GM12892 (cell line): Measurements from ENCODE around the gene NADK2.

Experiments
- DNase-seq: peaks from one replicate; pipeline ENCODE4 v3.0.0; 2011; ENCODE audit not compliant: insufficient read length
- FAIRE-seq: peaks from 2 replicates; lab custom pipeline; 2011; peaks lifted over from hg19 to GRCh38; lab: Jason Lieb, UNC
- POLR2A ChIP-seq: IDR thresholded peaks from 2 replicates; pipeline ENCODE4 v1.6.1; 2011; ENCODE audit warnings: low read depth, low read length, control low read depth
- POLR2AphosphoS5 ChIP-seq: IDR thresholded peaks from 2 replicates; pipeline ENCODE4 v1.6.1; 2011; ENCODE audit warnings: low read depth, low read length, control low read depth
- TAF1 ChIP-seq: IDR thresholded peaks from 2 replicates; pipeline ENCODE4 v1.6.1; 2011; ENCODE audit warnings: low read depth, mild to moderate bottlenecking, control low read depth, low read length, borderline replicate concordance

The NADK2 gene

GRCh38 chr5:36270876-36271575 is 29.3 kb upstream of the NADK2 start:
- no peak for DNase-seq
- no peak for FAIRE-seq
- TF ChIP-seq POLR2A (no peak), POLR2AphosphoS5 (no peak), TAF1 (no peak)

GRCh38 chr5:36270175-36270574 is 28.4 kb upstream of the NADK2 start:
- no peak for FAIRE-seq

GRCh38 chr5:36269478-36269877 is 27.8 kb upstream of the NADK2 start:
- no peak for TF ChIP-seq POLR2AphosphoS5
- TF ChIP-seq TAF1 = no peak
- no peak for TF ChIP-seq POLR2A
- DNase-seq = no peak
- FAIRE-seq = no peak

More at GRCh38 chr5:36270175-36270574, 28.4 kb upstream of the NADK2 start:
- no peak for DNase-seq
- TF ChIP-seq POLR2AphosphoS5 = no peak
- no peak for TF ChIP-seq TAF1
- no peak for TF ChIP-seq POLR2A

GRCh38 chr5:36267905-36268304 is 26.2 kb upstream of the NADK2 start:
- FAIRE-seq (no peak), DNase-seq (no peak)
- TF ChIP-seq POLR2AphosphoS5 (no peak), TAF1 (no peak), POLR2A (no peak)

GRCh38 chr5:36264202-36264760 is 22.6 kb upstream of the NADK2 start:
- DNase-seq (no peak), FAIRE-seq (no peak)
- TF ChIP-seq POLR2A (no peak), TAF1 (no peak), POLR2AphosphoS5 (no peak)

GRCh38 chr5:36261186-36261585 is 19.5 kb upstream of the NADK2 start:
- TF ChIP-seq TAF1 (no peak), POLR2A (no peak), POLR2AphosphoS5 (no peak)
- FAIRE-seq = no peak

GRCh38 chr5:36253575-36253974 is 11.8 kb upstream of the NADK2 start:
- no peak for TF ChIP-seq POLR2A
- no peak for TF ChIP-seq TAF1
- no peak for TF ChIP-seq POLR2AphosphoS5
- no peak for FAIRE-seq
- DNase-seq = no peak

More at GRCh38 chr5:36261186-36261585, 19.5 kb upstream of the NADK2 start:
- no peak for DNase-seq

- FAIRE-seq = no peak
- no peak for DNase-seq
- TF ChIP-seq POLR2A = no peak
- no peak for TF ChIP-seq TAF1
- no peak for TF ChIP-seq POLR2AphosphoS5
These were observed 11.1 kb upstream of the NADK2 start for GRCh38 chr5:36252722-36253365.

GRCh38 chr5:36251218-36251617 is 9.5 kb upstream of the NADK2 start:
- TF ChIP-seq POLR2A (no peak), TAF1 (no peak), POLR2AphosphoS5 (no peak)
- DNase-seq = no peak
- FAIRE-seq = no peak

- DNase-seq (no peak), FAIRE-seq (no peak)
- no peak for TF ChIP-seq TAF1
- TF ChIP-seq POLR2A = no peak
- TF ChIP-seq POLR2AphosphoS5 = no peak
These were observed 8.7 kb upstream of the NADK2 start for GRCh38 chr5:36250427-36250826.

- TF ChIP-seq TAF1 (no peak), POLR2A (no peak), POLR2AphosphoS5 (no peak)
- no peak for FAIRE-seq
- no peak for DNase-seq
These were observed 4.5 kb upstream of the NADK2 start for GRCh38 chr5:36246036-36246800.

- TF ChIP-seq POLR2AphosphoS5 (no peak), TAF1 (no peak), POLR2A (no peak)
- no peak for FAIRE-seq
- DNase-seq = no peak
These were observed 2.4 kb upstream of the NADK2 start for GRCh38 chr5:36244076-36244475.
